Activated CD8-positive, alpha-beta memory T cell treated with anti-CD3 and anti-CD28 coated beads, Interleukin-2, amount 50 U/mL, for 24 hours (primary cell): ENCODE data around the gene FBLIM1.

Experiments
- DNase-seq: peaks from one replicate; pipeline ENCODE4 v3.0.0-alpha.2; 2020; ENCODE audit errors: extremely low read depth

Gene FBLIM1

DNA sequence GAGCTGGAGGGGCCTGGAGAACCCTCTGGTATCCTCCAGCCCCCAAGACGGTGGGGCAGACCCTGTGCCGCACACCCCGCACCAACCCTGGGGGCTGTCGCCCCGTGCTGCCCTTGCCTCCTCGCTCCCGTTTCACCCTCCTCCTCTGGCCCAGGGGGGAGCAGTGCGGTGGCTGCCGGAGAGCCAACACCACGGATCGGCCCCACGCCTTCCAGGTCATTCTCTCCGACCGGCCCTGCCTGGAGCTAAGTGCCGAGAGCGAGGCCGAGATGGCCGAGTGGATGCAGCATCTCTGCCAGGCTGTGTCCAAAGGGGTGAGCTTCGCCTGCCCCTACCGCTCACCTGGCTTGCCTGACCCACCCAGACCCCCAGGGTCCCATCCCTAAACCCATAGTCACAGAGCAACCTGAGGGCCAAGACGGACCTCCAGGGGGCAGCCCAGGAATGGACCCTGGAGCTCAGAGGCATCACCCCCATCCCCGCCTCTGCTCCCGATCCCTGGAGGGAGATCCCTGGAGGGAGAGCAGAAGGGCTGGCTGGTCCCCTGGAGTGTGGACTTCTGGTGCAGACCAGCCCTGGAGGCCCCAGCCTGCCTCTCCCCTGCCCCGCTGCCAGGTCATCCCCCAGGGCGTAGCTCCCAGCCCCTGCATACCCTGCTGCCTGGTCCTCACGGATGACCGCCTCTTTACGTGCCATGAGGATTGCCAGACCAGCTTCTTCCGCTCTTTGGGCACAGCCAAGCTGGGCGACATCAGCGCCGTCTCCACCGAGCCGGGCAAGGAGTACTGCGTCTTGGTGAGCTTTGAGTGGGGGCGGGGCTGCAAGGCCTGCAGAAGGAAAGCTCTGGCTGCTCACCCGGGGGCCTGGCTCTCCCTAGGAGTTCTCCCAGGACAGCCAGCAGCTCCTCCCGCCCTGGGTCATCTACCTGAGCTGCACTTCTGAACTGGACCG, 26.6 kb upstream of the FBLIM1 start:
- no peak for DNase-seq

DNA sequence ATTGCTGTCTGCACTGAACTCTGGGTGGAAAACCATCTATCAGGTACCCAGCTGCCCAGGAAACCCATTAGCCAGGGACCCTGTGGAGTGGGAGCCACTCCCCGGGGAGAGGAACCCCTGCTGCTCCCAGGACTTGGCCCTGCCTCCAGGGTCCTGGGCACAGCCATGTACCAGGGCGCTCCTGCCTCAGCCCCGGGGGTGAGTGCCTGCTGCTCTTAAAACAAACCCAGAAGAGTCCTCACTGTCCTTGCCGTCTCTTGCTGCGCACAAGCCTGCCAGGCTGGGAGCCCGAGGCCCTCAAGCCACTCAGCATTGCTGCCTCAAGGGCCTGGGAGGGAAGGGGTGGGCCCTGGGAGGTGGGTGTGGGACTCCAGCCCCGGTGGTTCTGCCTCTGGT, 25.9 kb upstream of the FBLIM1 start:
- DNase-seq = no peak

DNA sequence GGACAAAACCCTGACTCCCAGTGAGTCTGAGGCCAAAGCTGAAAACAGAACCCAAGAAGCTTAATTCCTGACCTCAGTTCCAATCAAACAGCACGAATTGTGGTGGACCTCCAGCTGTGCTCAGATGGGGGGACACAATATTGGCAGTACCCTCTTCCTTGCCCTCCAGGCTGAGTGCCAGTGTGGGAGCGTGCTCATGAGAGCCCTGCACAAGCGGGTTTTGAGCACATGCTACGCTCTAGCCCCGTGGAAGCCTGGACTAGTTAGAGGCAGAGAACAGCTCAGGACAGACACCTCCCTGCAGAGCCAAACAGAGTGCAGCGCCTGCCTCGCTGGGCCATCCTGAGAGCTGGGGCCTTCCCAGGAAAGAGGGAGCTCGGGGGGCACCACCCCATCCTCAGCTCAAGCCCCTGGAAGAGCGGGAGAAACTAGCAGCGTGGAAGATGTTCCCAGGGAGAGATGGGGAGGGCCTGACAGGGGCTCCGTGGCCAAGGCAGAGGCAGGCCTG, 25.3 kb upstream of the FBLIM1 start:
- no peak for DNase-seq

GRCh38 chr1:15733726-15734226, 24.8 kb upstream of the FBLIM1 start:
- no peak for DNase-seq

GRCh38 chr1:15734296-15734695, 24.3 kb upstream of the FBLIM1 start:
- DNase-seq = no peak

DNA sequence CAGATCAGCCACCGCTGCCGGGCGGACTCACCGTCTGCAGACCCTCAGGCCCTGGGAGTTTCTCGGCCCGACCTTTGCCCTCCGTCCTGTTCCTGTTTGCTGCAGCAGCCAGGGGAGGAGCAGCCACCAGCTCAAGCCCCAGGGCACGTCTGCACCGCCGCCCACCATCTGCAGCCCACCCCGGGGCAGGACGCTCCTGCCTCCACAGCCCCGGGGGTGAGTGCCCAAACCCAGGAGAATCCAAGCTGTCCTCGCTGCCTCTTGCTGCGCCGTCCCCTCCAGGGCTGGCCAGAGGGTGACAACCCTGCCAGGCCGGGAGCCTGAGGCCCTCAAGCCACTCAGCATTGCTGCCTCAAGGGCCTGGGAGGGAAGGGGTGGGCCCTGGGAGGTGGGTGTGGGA, 23.7 kb upstream of the FBLIM1 start:
- no peak for DNase-seq

DNA sequence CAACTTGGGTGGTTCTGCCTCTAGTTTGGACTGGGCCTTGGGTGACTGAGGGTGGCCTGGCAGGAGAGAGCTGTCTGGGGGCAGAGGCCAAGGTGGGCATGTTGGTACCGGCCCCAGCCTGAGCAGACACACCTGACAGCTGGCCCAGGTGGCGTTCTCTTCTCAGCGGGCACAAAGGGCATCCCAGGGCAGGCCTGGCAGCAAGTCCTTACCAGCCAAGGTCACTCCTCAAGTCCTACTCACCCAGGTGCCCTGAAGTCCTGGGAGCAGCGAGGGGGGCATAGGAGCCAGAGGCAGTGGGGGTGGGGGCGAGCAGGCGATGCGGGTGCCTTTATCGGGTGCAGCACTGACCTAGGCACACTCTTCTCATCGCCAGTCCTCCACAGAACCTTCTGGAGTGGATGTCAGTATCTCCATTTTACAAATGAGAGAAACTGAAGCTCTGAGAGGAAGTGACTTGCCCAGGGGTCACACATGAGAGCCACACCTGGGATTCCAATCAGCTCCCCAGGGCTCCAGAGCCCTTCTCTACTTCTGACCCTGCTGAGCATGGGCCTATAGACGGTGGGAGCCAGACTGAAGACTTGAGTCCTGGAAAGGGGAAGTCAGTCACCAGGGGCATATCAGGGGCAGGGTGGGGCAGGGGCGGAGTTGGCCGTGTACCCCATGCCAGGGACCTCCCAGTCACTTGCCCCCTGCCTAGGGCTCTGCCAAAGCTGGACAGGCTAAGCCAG, 23.1 kb upstream of the FBLIM1 start:
- DNase-seq = no peak

GRCh38 chr1:15736038-15736891, 22.3 kb upstream of the FBLIM1 start, which contains the start of gene SLC25A34:
SLC25A34 (plus strand) TSS chr1:15736258; CDS start chr1:15736486, 228 bp downstream.
- no peak for DNase-seq

DNA sequence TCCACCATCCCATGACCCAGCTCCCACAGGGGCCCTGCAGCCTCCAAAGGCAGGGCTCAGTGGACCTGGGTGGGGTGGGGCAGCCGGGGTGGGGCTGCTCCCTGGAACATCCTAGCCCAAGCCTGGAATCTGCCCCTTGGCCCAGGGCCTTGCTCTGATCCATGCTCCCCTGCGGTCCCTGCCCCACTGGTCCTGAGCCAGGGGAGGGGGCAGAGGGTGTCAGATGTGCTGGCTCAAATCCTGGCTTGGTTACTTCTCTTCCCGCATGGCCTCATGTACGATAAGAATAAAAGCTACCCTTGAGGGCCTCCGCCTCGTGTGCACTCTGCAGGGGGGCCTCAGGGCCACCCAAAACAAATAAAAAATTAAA, 21.7 kb upstream of the FBLIM1 start:
- DNase-seq = no peak

GRCh38 chr1:15737324-15738319, 21.0 kb upstream of the FBLIM1 start:
- no peak for DNase-seq

- no peak for DNase-seq
Observed at GRCh38 chr1:15738416-15739113, 20.0 kb upstream of the FBLIM1 start.

DNA sequence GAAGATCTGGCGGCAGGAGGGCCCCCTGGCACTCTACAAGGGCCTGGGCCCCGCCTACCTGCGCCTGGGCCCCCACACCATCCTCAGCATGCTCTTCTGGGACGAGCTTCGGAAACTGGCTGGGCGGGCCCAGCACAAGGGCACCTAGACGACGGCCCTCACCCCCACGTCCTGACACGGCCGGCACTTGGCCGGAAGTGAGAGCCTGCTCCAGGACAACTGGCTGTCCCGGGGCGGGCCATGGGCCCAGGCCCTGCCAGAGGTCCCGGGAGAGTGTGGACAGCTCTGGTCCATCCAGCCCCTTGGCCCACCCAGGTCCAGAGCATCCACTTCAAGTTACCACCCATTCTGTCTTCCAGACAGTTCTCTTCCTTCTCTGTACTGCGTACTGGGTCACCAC, 19.3 kb upstream of the FBLIM1 start:
- DNase-seq = no peak

DNA sequence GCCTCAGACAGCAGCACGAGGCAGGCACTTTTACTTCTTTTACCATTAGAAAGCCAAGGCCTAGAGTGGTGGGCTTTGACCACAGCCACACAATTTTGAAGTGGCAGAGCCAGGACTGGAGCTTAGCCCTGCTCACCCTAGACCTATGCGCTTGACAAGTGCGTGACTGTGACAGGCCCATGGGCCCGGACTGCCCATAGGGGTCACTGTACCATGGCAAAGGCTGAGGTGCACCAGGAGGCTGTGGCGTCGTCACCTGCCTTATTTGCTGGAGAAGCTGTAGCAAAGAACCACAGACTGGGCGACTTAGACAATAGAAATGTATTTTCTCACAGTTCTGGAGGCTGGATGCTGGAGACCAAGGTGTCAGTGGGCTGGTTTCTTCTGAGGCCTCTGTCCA, 18.9 kb upstream of the FBLIM1 start:
- no peak for DNase-seq

- DNase-seq = peak; percentile 7
Observed at GRCh38 chr1:15740924-15741850, 17.4 kb upstream of the FBLIM1 start.

DNA sequence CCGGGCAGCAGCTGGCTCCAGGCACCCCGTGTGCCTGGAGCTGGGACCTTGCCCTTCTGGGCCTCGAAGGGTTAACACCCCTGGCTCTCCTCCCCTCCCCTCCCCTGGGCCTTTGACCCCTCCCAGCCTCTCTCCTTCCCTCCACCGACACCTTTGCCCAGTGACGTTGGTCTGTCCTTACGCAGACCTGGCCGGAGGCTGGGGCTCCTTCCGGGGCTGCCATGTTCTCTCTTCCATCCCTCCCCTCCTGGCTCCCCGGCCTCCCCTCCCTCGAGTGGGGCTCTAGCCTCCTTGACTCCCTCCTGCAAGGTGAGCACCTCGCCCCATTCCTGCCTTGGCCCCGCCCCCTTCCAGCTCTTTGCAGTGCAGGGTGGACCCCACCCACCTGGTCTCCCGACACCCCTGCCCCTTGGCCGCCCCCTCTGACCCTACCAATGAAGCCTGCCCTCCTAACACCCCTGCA, 16.2 kb upstream of the FBLIM1 start, which contains the start of gene TMEM82:
TSS of gene TMEM82 (plus strand) at position 161 of the 463 bp plus-strand sequence. CDS start at position 222, 61 bp downstream.
- no peak for DNase-seq

- DNase-seq = no peak
Observed at GRCh38 chr1:15744122-15744679, 14.4 kb upstream of the FBLIM1 start.

DNA sequence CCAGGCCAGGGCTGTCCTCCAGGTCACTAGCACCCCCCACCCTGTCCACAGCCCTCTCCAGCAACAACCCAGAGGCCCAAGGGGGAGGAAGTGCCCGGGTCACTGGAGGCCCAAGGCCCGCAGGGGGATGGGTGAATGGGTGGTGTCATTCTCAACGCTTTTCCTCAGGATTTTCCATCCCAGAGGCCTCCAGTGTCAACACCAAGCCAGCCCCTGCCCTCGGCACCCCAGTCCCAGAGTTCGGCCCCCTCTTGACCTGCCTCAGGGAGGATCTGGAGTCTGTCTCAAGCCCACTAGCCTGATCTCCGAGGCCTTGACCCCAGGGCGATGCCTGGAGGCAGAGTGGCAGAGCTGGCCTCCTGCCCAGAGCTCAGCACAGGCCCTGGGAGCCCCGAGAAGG, 11.2 kb upstream of the FBLIM1 start:
- no peak for DNase-seq

DNA sequence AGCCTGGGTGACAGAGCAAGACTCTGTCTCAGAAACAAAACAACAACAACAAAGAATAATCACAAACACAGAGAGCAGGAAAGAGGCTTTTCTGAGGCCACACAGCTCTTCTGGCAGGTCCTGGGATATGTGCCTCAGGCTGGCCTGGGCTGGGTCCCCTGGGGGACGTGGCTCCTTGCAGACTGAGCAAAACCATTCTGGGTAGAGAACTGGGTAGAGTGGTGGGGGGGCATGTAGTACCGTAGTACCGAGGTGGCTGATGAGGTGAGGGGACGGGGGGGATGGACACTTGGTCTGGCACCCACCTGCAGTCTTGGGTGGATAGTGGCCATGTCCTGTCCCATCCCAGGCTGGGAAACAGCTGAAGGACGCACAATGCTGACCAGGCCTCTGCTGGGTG, 10.3 kb upstream of the FBLIM1 start:
- DNase-seq = no peak
